Measurements from ENCODE around the gene TMEM132A.
"Not testable (repeated sequence)": the region's sequence is repeated elsewhere in the genome, so short reads cannot be mapped to it uniquely, and the experiment has no call there.

TMEM132A gene

GRCh38 chr11:60971520-60971919 is 47.3 kb downstream of the TMEM132A start, which contains the start of gene CD6:
Gene CD6 (plus strand): TSS chr11:60971680. CDS start chr11:60971866, 186 bp downstream.
- H3K4me3 ChIP-seq (ENCODE audit: low read depth, low read length): no peak within 1 kb of the TSS
- no peak for DNase-seq (ENCODE audit: low read depth, low spot score)
- TF ChIP-seq CTCF (IDR thresholded peaks at IDR 0.05; ENCODE audit: low read depth, low read length): no peak
- in situ Hi-C loops (cut with HindIII; ENCODE audit: low sequenced_read_pairs): no loop called here

- in situ Hi-C loops (cut with HindIII; ENCODE audit: low sequenced_read_pairs): no loop called here
- H3K4me3 ChIP-seq (ENCODE audit: low read depth, low read length): no peak overlapping the region
- TF ChIP-seq CTCF (IDR thresholded peaks at IDR 0.05; ENCODE audit: low read depth, low read length): no peak
Observed at GRCh38 chr11:60972182-60973030, 48.1 kb downstream of the TMEM132A start.

GRCh38 chr11:60973699-60974098 is 49.4 kb downstream of the TMEM132A start:
- in situ Hi-C loops (cut with HindIII; ENCODE audit: low sequenced_read_pairs): no loop called here

More at GRCh38 chr11:60972182-60973030, 48.1 kb downstream of the TMEM132A start:
- DNase-seq (ENCODE audit: low read depth, low spot score): no peak

GRCh38 chr11:60974316-60974715 is 50.1 kb downstream of the TMEM132A start:
- in situ Hi-C loops (cut with HindIII; ENCODE audit: low sequenced_read_pairs); H3K4me3 ChIP-seq (ENCODE audit: low read depth, low read length); DNase-seq (ENCODE audit: low read depth, low spot score): not testable (repeated sequence)

More at GRCh38 chr11:60973699-60974098, 49.4 kb downstream of the TMEM132A start:
- TF ChIP-seq CTCF (IDR thresholded peaks at IDR 0.05; ENCODE audit: low read depth, low read length): no peak
- H3K4me3 ChIP-seq (ENCODE audit: low read depth, low read length): no peak overlapping the region
- DNase-seq (ENCODE audit: low read depth, low spot score): no peak

GRCh38 chr11:60974726-60975125 is 50.5 kb downstream of the TMEM132A start:
- H3K4me3 ChIP-seq (ENCODE audit: low read depth, low read length): no peak overlapping the region
- TF ChIP-seq CTCF (IDR thresholded peaks at IDR 0.05; ENCODE audit: low read depth, low read length): no peak
- DNase-seq (ENCODE audit: low read depth, low spot score): no peak
- in situ Hi-C loops (cut with HindIII; ENCODE audit: low sequenced_read_pairs): no loop called here

GRCh38 chr11:60977224-60977623 is 53.0 kb downstream of the TMEM132A start:
- in situ Hi-C loops (cut with HindIII; ENCODE audit: low sequenced_read_pairs): no loop called here
- H3K4me3 ChIP-seq (ENCODE audit: low read depth, low read length): no peak overlapping the region
- TF ChIP-seq CTCF (IDR thresholded peaks at IDR 0.05; ENCODE audit: low read depth, low read length): no peak
- DNase-seq (ENCODE audit: low read depth, low spot score): no peak

- H3K4me3 ChIP-seq (ENCODE audit: low read depth, low read length): no peak overlapping the region
- no peak for TF ChIP-seq CTCF (IDR thresholded peaks at IDR 0.05; ENCODE audit: low read depth, low read length)
- DNase-seq (ENCODE audit: low read depth, low spot score): no peak
- in situ Hi-C loops (cut with HindIII; ENCODE audit: low sequenced_read_pairs): no loop called here
Observed at GRCh38 chr11:60977836-60978235, 53.6 kb downstream of the TMEM132A start.

Measured in astrocyte of the spinal cord (primary cell).